NCI-H2029 treated with DMSO at 0.1 percent for 48 hours (cell line): ENCODE results near the gene KRTAP22-1.

Experiments used
- DNase-seq: peaks from one replicate; lab custom pipeline; 2025; lab: John Stamatoyannopoulos, UW

Gene KRTAP22-1

GRCh38 chr21:30600787-30601186 lies at the start of gene KRTAP22-1:
Gene KRTAP22-1, plus strand, starts transcription at chr21:30601087.
- DNase-seq, result no peak

- no peak for DNase-seq
These were observed 48.1 kb upstream of the KRTAP22-1 start for GRCh38 chr21:30552782-30553181.

GRCh38 chr21:30555095-30555494 lies 45.8 kb upstream of the KRTAP22-1 start:
- no peak for DNase-seq

GRCh38 chr21:30561264-30561895 lies 39.5 kb upstream of the KRTAP22-1 start, which contains the start of gene KRTAP19-7:
Gene KRTAP19-7, minus strand, starts transcription at chr21:30561314. Its CDS starts 25 bp downstream, at chr21:30561289.
- DNase-seq, result no peak

- DNase-seq, result no peak
These were observed 38.9 kb upstream of the KRTAP22-1 start for GRCh38 chr21:30561957-30562356.

- DNase-seq, result no peak
These were observed 37.8 kb upstream of the KRTAP22-1 start for GRCh38 chr21:30563072-30563471.

- DNase-seq, result no peak
These were observed 37.3 kb upstream of the KRTAP22-1 start for GRCh38 chr21:30563630-30564029.

- DNase-seq, result no peak
These were observed 33.3 kb upstream of the KRTAP22-1 start for GRCh38 chr21:30567617-30568016.

GRCh38 chr21:30577766-30578165 lies 23.1 kb upstream of the KRTAP22-1 start:
- DNase-seq, result no peak

- no peak for DNase-seq
These were observed 21.5 kb upstream of the KRTAP22-1 start for GRCh38 chr21:30579346-30579745.

GRCh38 chr21:30580132-30580531 lies 20.8 kb upstream of the KRTAP22-1 start:
- no peak for DNase-seq

- no peak for DNase-seq
These were observed 18.0 kb upstream of the KRTAP22-1 start for GRCh38 chr21:30582870-30583269.

GRCh38 chr21:30590297-30590696 lies 10.6 kb upstream of the KRTAP22-1 start, which contains the start of gene KRTAP22-2:
Gene KRTAP22-2, minus strand, starts transcription at chr21:30590397.
- no peak for DNase-seq

GRCh38 chr21:30592140-30592539 lies 8.7 kb upstream of the KRTAP22-1 start, which contains the start of gene KRTAP6-3:
Gene KRTAP6-3, plus strand, starts transcription at chr21:30592440. Its CDS starts 6 bp downstream, at chr21:30592446.
- no peak for DNase-seq

- no peak for DNase-seq
These were observed 2.1 kb upstream of the KRTAP22-1 start, which contains the start of gene KRTAP6-2 for GRCh38 chr21:30598802-30599201. Gene KRTAP6-2, minus strand, starts transcription at chr21:30598902. Its CDS starts 28 bp downstream, at chr21:30598874.

GRCh38 chr21:30605968-30606367 lies 5.1 kb downstream of the KRTAP22-1 start:
- no peak for DNase-seq

- no peak for DNase-seq
These were observed 11.2 kb downstream of the KRTAP22-1 start for GRCh38 chr21:30612132-30612531.

GRCh38 chr21:30613836-30614235 lies 12.9 kb downstream of the KRTAP22-1 start, which contains the start of gene KRTAP6-1:
Gene KRTAP6-1, minus strand, starts transcription at chr21:30613930. Its CDS starts 26 bp downstream, at chr21:30613904.
- DNase-seq, result no peak

GRCh38 chr21:30615199-30615598 lies 14.3 kb downstream of the KRTAP22-1 start:
- DNase-seq, result no peak

GRCh38 chr21:30616125-30616524 lies 15.2 kb downstream of the KRTAP22-1 start, which contains the start of gene KRTAP20-1:
Gene KRTAP20-1, plus strand, starts transcription at chr21:30616425. Its CDS starts 30 bp downstream, at chr21:30616455.
- DNase-seq, result no peak

- DNase-seq, result no peak
These were observed 19.2 kb downstream of the KRTAP22-1 start for GRCh38 chr21:30620080-30620479.

GRCh38 chr21:30620522-30620921 lies 19.6 kb downstream of the KRTAP22-1 start, which contains the start of gene KRTAP20-4:
Gene KRTAP20-4, plus strand, starts transcription at chr21:30620627.
- DNase-seq, result no peak

GRCh38 chr21:30623362-30623761 lies 22.5 kb downstream of the KRTAP22-1 start:
- no peak for DNase-seq
